MM.1S (cell line): ENCODE results near the gene SBF1.

ENCODE experiments used
- CTCF ChIP-seq: fragments of 300-600 bp; sonication (generic); IDR thresholded peaks from 2 replicates; pipeline ENCODE4 v1.5.1; 2016; ENCODE audit warnings: antibody characterized with exemption, low read length, mixed read lengths
- EZH2phosphoT487 ChIP-seq: fragments of 300-600 bp; sonication (generic); IDR thresholded peaks from 2 replicates; pipeline ENCODE4 v1.6.1; 2018; ENCODE audit warnings: antibody characterized with exemption, low read length

- TF ChIP-seq EZH2phosphoT487 (no peak), CTCF (no peak)
These were observed at the start of gene SBF1 for GRCh38 chr22:50474710-50475651.
